ENCODE measurements around the gene DSCAML1. TPM values are rescaled to one million over a fixed set of nuclear protein-coding genes. Genes with fewer than 3 reads are reported as not detected.

Gene DSCAML1
- total and polyA plus RNA-seq, 10 of the 15 experiments (the other 5 are each of a cell fraction or from before 2014, with no cell fraction given), result 0.03 to 0.18 (median 0.06) TPM; not detected in 1

GRCh38 chr11:117641008-117641915 lies 155.8 kb downstream of the DSCAML1 start:
- no peak for TF ChIP-seq ATF3 (IDR thresholded peaks at IDR 0.05; ENCODE audit: borderline replicate concordance, extremely low read depth, low read depth, low read length)
- no peak for TF ChIP-seq FOXK2 (IDR thresholded peaks at IDR 0.05)
- no peak for TF ChIP-seq SKIL (IDR thresholded peaks at IDR 0.05; ENCODE audit: low read depth, poor library complexity, severe bottlenecking)
- TF ChIP-seq NFYA (IDR thresholded peaks at IDR 0.05; ENCODE audit: borderline replicate concordance, low read depth, low read length), result no peak
- no peak for TF ChIP-seq EGR1 (IDR thresholded peaks at IDR 0.05; ENCODE audit: borderline replicate concordance in 1 of 2, low read depth in 2 of 2, low read length in 2 of 2)
- TF ChIP-seq HCFC1 (IDR thresholded peaks at IDR 0.05; ENCODE audit: low read length), result no peak
- no peak for TF ChIP-seq EED (IDR thresholded peaks at IDR 0.05; ENCODE audit: low read depth)
- TF ChIP-seq CUX1 (IDR thresholded peaks at IDR 0.05; ENCODE audit: insufficient replicate concordance, low read depth, low read length), result no peak
- no peak for TF ChIP-seq CHD4 (IDR thresholded peaks at IDR 0.05)
- no peak for TF ChIP-seq ZNF384 (IDR thresholded peaks at IDR 0.05; ENCODE audit: borderline replicate concordance, low read depth, low read length)
- no peak for TF ChIP-seq CEBPB (IDR thresholded peaks at IDR 0.05; ENCODE audit: borderline replicate concordance in 1 of 2, low read depth in 2 of 2, low read length in 2 of 2)
- no peak for TF ChIP-seq E2F4 (IDR thresholded peaks at IDR 0.05; ENCODE audit: low read depth, low read length)
- Histone ChIP-seq H2AFZ (ENCODE audit: control insufficient read depth, low read depth, low read length) (no peak overlapping the region), H4K20me1 (ENCODE audit: control insufficient read depth, insufficient read depth) (no peaks in the 10 kb centered on the region), H3K27me3 (replicated peaks in 1 of 2; ENCODE audit: control insufficient read depth in 2 of 2, insufficient read depth in 2 of 2, low read length in 1 of 2) (peaks cover 3 to 4% of the 10 kb centered on the region in 2 experiments; a peak in 2 of 4 replicates), H3K9me3 (replicated peaks; ENCODE audit: control insufficient read depth, insufficient read depth, low read length) (no peaks in the 10 kb centered on the region), H3K4me1 (ENCODE audit: control insufficient read depth, insufficient read depth, low read length) (no peaks in the 10 kb centered on the region), H3K36me3 (ENCODE audit: control insufficient read depth in 2 of 2, insufficient read depth in 2 of 2, low read length in 1 of 2) (no peaks in the 10 kb centered on the region), H3K27ac (ENCODE audit: control insufficient read depth, insufficient read depth) (no peak overlapping the region), H3K79me2 (ENCODE audit: control insufficient read depth, insufficient read depth, low read length) (no peaks in the 10 kb centered on the region), H3K9ac (ENCODE audit: control insufficient read depth, insufficient read depth, low read length) (no peak overlapping the region), H3K4me2 (ENCODE audit: control insufficient read depth, insufficient read depth) (no peak overlapping the region), H3K4me3 (no peak overlapping the region)
- intact Hi-C loops (cut with micrococcal nuclease; ENCODE audit: unreplicated experiment), result no loop called here
- DNase-seq (ENCODE audit: low read depth, low spot score) (no peak), ATAC-seq (no peak), FAIRE-seq (no peak)
- in situ Hi-C loops (cut with MboI), result no loop called here
- RAD21 ChIA-PET (ENCODE audit: unreplicated experiment), result no interaction called here
- POLR2A ChIA-PET, result no interaction called here
- no TSS peak for BruUV-seq (replicated peaks)
- CTCF ChIA-PET, result interaction anchor here (3.3 kb wide), 1 partner anchor 215 kb away, joined by 22 read pairs; no protein-coding TSS in a partner anchor
- SMC1A ChIA-PET (ENCODE audit: uncharacterized antibody, unreplicated experiment), result interaction anchor here (0.5 to 1.1 kb wide), 2 partner anchors 212 to 216 kb away, joined by 3 read pairs; no protein-coding TSS in a partner anchor
- 28% methylated on average over 14 of the region's 14 CpGs for WGBS (ENCODE audit: insufficient coverage, insufficient replicate concordance, low lambda C conversion rate, missing lambda C conversion rate)

Measured in GM12878 (cell line).